Activated naive CD8-positive, alpha-beta T cell (primary cell): ENCODE measurements around the gene TERF2IP.

Source experiments
- H3K27ac Mint-ChIP-seq: one replicate; pipeline ENCODE4 v1.8.0; 2021; ENCODE audit warnings: mixed read lengths
- H3K27me3 Mint-ChIP-seq: one replicate; pipeline ENCODE4 v1.8.0; 2021; ENCODE audit warnings: mixed read lengths
- H3K36me3 Mint-ChIP-seq: one replicate; pipeline ENCODE4 v1.8.0; 2021; ENCODE audit warnings: mixed read lengths
- H3K4me1 Mint-ChIP-seq: one replicate; pipeline ENCODE4 v1.8.0; 2021; ENCODE audit warnings: low read depth, mixed read lengths
- H3K4me3 Mint-ChIP-seq: one replicate; pipeline ENCODE4 v1.8.0; 2021; ENCODE audit warnings: mild to moderate bottlenecking, mixed read lengths
- H3K9me3 Mint-ChIP-seq: one replicate; pipeline ENCODE4 v1.8.0; 2021; ENCODE audit warnings: low read depth, mixed read lengths

Gene TERF2IP

GRCh38 chr16:75660726-75661302 lies 13.2 kb downstream of the TERF2IP start:
- Mint-ChIP-seq H3K36me3 (peaks cover 3% of the 10 kb centered on the region), H3K27ac (peak overlapping the region; percentile 22)

GRCh38 chr16:75667503-75667902 lies 19.9 kb downstream of the TERF2IP start:
- Mint-ChIP-seq H3K27me3 (no peaks in the 10 kb centered on the region), H3K4me3 (no peak overlapping the region), H3K4me1 (no peaks in the 10 kb centered on the region), H3K27ac (no peak overlapping the region), H3K9me3 (no peaks in the 10 kb centered on the region), H3K36me3 (no peaks in the 10 kb centered on the region)

More at GRCh38 chr16:75660726-75661302, 13.2 kb downstream of the TERF2IP start:
- no peak overlapping the region for H3K4me3 Mint-ChIP-seq
- peaks cover 8% of the 10 kb centered on the region for H3K4me1 Mint-ChIP-seq
- no peaks in the 10 kb centered on the region for H3K9me3 Mint-ChIP-seq
- H3K27me3 Mint-ChIP-seq: no peaks in the 10 kb centered on the region

GRCh38 chr16:75676909-75677308 lies 29.3 kb downstream of the TERF2IP start, which contains the start of gene CPHXL2:
CPHXL2 (minus strand) TSS chr16:75677009; CDS start chr16:75676999, 10 bp downstream.
- Mint-ChIP-seq H3K27me3 (no peaks in the 10 kb centered on the region), H3K4me1 (no peaks in the 10 kb centered on the region), H3K9me3 (no peaks in the 10 kb centered on the region), H3K36me3 (peaks cover under 1% of the 10 kb centered on the region), H3K4me3 (no peak within 1 kb of the TSS), H3K27ac (no peak within 1 kb of the TSS)

DNA sequence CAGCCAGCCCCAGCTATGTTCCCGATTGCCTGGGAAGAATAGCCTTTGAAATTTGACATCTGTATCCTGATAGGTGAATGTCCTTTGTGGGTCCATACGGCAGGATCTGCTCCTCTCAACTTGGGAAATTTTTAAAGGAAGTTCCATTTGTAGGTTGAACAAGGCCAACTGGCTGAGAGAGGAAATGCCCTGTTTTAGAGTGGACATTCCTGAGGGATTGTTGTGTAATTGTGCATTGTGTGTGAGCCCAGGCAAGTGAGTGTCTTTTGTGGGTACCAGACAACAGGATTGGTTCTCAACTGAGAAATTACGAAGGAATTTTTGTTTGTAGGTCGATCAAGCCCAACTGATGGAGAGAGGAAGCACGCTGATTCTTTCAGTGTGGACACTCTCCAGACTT lies 31.8 kb downstream of the TERF2IP start:
- H3K36me3 Mint-ChIP-seq: peaks cover 4% of the 10 kb centered on the region
- no peak overlapping the region for H3K27ac Mint-ChIP-seq
- no peaks in the 10 kb centered on the region for H3K27me3 Mint-ChIP-seq
- H3K4me3 Mint-ChIP-seq: no peak overlapping the region
- no peaks in the 10 kb centered on the region for H3K9me3 Mint-ChIP-seq
- no peaks in the 10 kb centered on the region for H3K4me1 Mint-ChIP-seq

DNA sequence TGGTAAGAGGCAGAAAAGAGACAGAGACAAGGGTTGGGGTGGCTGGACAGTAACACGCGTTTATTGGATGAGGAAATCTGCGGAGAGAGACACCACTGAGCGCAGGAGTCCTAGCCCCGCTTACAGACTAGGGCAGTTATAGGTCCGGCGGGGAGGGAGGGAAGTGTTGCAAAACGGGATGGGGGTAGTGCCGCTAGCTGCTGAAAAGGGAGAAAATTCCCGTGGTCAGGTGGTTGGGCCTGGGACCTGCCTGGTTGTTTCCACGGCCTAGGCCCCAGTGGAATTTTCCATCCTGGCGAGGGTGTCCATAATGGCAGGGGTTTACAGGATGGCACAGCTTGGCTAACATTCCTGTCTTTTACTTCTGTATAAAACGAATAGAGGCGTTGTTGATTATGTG lies 34.7 kb downstream of the TERF2IP start:
- no peak overlapping the region for H3K4me3 Mint-ChIP-seq
- no peaks in the 10 kb centered on the region for H3K4me1 Mint-ChIP-seq
- H3K9me3 Mint-ChIP-seq: no peaks in the 10 kb centered on the region
- peaks cover 6% of the 10 kb centered on the region for H3K36me3 Mint-ChIP-seq
- H3K27me3 Mint-ChIP-seq: no peaks in the 10 kb centered on the region
- no peak overlapping the region for H3K27ac Mint-ChIP-seq

DNA sequence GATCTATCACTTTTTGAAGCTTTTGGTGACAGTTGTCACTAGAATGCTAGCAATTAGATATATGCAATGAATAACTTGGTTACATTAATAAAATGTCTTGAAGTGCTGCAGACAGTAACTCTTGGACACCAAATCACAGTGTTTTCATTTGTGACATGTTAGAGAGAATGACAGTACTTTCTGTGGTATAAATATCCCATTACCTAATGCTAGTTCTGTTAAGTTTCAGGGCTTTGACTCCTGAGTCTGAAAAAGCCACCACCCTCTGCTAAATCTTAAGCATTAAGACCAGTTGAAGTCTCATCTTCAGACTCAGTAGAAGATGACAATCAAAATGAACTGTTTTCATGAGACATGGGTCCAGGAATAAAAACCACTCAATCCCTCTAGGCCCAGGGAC lies 39.8 kb downstream of the TERF2IP start:
- H3K36me3 Mint-ChIP-seq: peaks cover 6% of the 10 kb centered on the region
- H3K27ac Mint-ChIP-seq: no peak overlapping the region
- no peak overlapping the region for H3K4me3 Mint-ChIP-seq
- H3K27me3 Mint-ChIP-seq: no peaks in the 10 kb centered on the region
- no peaks in the 10 kb centered on the region for H3K4me1 Mint-ChIP-seq
- H3K9me3 Mint-ChIP-seq: no peaks in the 10 kb centered on the region

GRCh38 chr16:75695708-75696107 lies 48.1 kb downstream of the TERF2IP start:
- peaks cover 3% of the 10 kb centered on the region for H3K36me3 Mint-ChIP-seq
- H3K9me3 Mint-ChIP-seq: no peaks in the 10 kb centered on the region
- no peak overlapping the region for H3K27ac Mint-ChIP-seq
- no peak overlapping the region for H3K4me3 Mint-ChIP-seq
- no peaks in the 10 kb centered on the region for H3K4me1 Mint-ChIP-seq
- H3K27me3 Mint-ChIP-seq: no peaks in the 10 kb centered on the region

DNA sequence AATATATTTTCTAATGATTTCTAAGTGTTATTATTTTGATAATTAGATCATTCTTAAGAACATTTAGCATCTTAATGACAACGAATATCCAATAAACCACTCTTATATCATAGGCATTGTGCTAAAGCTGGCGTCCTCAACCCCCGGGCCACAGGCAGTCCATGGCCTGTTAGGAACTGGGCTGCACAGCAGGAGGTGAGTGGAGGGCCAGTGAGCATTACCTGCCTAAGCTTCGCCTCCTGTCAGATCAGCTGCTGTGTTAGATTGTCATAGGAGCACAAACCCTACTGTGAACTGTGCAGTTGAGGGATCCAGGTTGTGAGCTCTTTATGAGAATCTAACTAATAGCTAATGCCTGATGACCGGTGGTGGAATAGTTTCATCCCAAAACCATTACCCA lies 50.0 kb downstream of the TERF2IP start:
- H3K36me3 Mint-ChIP-seq: peaks cover 3% of the 10 kb centered on the region
- no peaks in the 10 kb centered on the region for H3K9me3 Mint-ChIP-seq
- H3K4me1 Mint-ChIP-seq: no peaks in the 10 kb centered on the region
- H3K27ac Mint-ChIP-seq: no peak overlapping the region
- no peaks in the 10 kb centered on the region for H3K27me3 Mint-ChIP-seq
- H3K4me3 Mint-ChIP-seq: no peak overlapping the region

DNA sequence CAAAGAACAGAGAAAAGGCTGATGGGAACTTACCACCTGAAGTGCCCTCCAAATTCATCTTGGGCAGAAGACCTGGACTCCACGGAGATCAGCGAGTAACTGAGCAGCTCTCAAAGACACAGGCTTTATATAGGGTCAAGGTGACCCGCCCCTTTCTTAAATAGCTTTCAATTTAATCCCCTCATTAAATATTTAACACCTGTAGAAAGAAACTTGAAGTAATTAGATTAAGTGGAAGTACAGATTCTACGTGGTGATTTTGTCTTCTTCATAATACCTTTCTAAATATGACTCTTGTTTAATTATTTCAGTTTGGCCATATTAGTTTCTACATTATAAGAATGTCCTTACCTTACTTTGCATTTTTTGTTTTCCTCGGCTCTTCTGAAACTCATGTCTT lies 53.8 kb downstream of the TERF2IP start, which contains the start of gene DUXB:
Gene DUXB, minus strand, starts transcription at position 101 of the 400 bp plus-strand sequence. Its CDS starts 43 bp downstream, at position 58.
- H3K27ac Mint-ChIP-seq: no peak within 1 kb of the TSS
- no peak within 1 kb of the TSS for H3K4me3 Mint-ChIP-seq
- no peaks in the 10 kb centered on the region for H3K4me1 Mint-ChIP-seq
- no peaks in the 10 kb centered on the region for H3K36me3 Mint-ChIP-seq
- no peaks in the 10 kb centered on the region for H3K9me3 Mint-ChIP-seq
- no peaks in the 10 kb centered on the region for H3K27me3 Mint-ChIP-seq

DNA sequence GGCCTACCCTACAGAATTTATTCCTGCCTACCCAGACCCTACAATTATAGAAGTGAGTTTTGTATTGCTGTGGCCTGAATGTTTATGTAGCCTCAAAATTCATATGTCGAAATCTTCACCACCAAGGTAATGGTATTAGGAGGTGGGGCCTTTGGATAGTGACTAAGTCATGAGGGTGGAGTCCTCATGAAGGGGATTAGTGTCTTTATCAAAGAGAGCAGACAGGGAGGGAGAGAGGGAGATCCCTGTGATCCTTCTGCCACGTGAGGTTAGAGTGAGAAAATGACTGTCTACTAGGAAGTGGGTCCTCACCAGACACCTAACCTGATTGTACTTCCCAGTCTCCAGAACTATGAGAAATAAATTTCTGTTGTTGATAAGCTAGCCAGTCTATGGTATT lies 54.7 kb downstream of the TERF2IP start:
- H3K4me3 Mint-ChIP-seq: no peak overlapping the region
- H3K36me3 Mint-ChIP-seq: no peaks in the 10 kb centered on the region
- no peak overlapping the region for H3K27ac Mint-ChIP-seq
- H3K9me3 Mint-ChIP-seq: no peaks in the 10 kb centered on the region
- no peaks in the 10 kb centered on the region for H3K4me1 Mint-ChIP-seq
- H3K27me3 Mint-ChIP-seq: no peaks in the 10 kb centered on the region

DNA sequence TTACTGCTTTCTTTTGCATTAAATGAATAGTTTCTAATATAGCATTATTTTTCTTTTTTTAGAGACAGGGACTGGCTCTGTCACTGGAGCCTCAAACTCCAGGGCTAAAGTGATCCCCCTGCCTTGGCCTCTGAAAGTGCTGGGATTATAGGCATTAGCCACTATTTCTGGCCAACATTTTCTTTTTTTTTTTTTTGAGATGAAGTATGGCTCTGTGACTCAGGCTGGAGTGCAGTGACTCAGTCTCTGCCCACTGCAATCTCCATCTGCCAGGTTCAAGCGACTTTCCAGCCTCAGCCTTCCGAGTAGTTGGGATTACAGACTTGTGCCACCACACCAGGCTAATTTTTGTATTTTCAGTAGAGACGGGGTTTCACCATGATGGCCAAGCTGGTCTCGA lies 55.7 kb downstream of the TERF2IP start:
- Mint-ChIP-seq H3K4me1 (no peaks in the 10 kb centered on the region), H3K36me3 (no peaks in the 10 kb centered on the region), H3K27ac (no peak overlapping the region), H3K27me3 (no peaks in the 10 kb centered on the region), H3K9me3 (no peaks in the 10 kb centered on the region), H3K4me3 (no peak overlapping the region)
